ENCODE measurements around the gene PMPCA. TPM values are rescaled to one million over a fixed set of nuclear protein-coding genes. Genes with fewer than 3 reads are reported as not detected.

The PMPCA gene
- total and polyA plus RNA-seq, 8 donors = 25.8 to 121 (median 51.3) TPM

- H3K4me1 ChIP-seq = peaks cover 12 to 20% (median 16%) of the 10 kb centered on the region in 4 donors
- TF ChIP-seq CTCF (IDR thresholded peaks at IDR 0.05) (no peak), POLR2AphosphoS5 (IDR thresholded peaks at IDR 0.05) (no peak), POLR2A (IDR thresholded peaks at IDR 0.05) (no peak), EP300 (IDR thresholded peaks at IDR 0.05) (no peak)
- H3K27ac ChIP-seq = no peak overlapping the region
- H3K36me3 ChIP-seq = peaks cover 8 to 31% (median 24%) of the 10 kb centered on the region in 4 donors
- no peak for DNase-seq
- intact Hi-C loops (cut with DNase I; ENCODE audit: low total_unique reads) = no loop called here
- 88 to 95% (median 92%) methylated on average over 10 to 12 of the region's 12 CpGs for WGBS, 5 donors
- H3K9me3 ChIP-seq = no peaks in the 10 kb centered on the region
- no peaks in the 10 kb centered on the region for H3K27me3 ChIP-seq
- H3K4me3 ChIP-seq = no peak overlapping the region
Observed at GRCh38 chr9:136375096-136375495, 35.4 kb upstream of the PMPCA start.

DNA sequence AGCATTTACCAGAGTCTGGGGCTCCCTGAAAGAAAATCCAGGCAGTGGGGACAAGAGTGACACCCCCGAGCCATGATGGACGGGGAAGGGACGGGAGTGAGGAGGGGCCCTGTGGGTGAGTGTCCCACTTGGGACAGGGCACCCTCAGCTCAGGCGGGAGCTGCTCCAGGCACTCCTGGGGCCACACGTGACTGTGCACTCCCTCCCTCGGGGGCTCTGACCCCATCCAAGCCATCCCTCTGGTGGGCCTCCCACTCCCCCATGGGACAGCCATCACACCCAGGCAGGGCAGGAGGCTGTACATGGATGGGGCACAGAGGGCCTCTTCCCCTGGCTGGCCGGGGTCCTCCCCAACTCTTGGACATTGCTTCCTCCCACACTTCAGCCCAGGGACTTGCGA is 34.0 kb upstream of the PMPCA start:
- H3K27me3 ChIP-seq = no peaks in the 10 kb centered on the region
- peaks cover 17 to 39% (median 38%) of the 10 kb centered on the region in 4 donors for H3K36me3 ChIP-seq
- H3K9me3 ChIP-seq = no peaks in the 10 kb centered on the region
- no peak for DNase-seq
- peaks cover 12 to 20% (median 16%) of the 10 kb centered on the region in 4 donors for H3K4me1 ChIP-seq
- intact Hi-C loops (cut with DNase I; ENCODE audit: low total_unique reads) = no loop called here
- H3K27ac ChIP-seq = no peak overlapping the region
- TF ChIP-seq EP300 (IDR thresholded peaks at IDR 0.05) = no peak
- no peak for TF ChIP-seq POLR2AphosphoS5 (IDR thresholded peaks at IDR 0.05)
- no peak for TF ChIP-seq CTCF (IDR thresholded peaks at IDR 0.05)
- TF ChIP-seq POLR2A (IDR thresholded peaks at IDR 0.05) = no peak
- H3K4me3 ChIP-seq = no peak overlapping the region
- 50 to 93% (median 80%) methylated on average over 2 to 8 of the region's 8 CpGs for WGBS, 5 donors

DNA sequence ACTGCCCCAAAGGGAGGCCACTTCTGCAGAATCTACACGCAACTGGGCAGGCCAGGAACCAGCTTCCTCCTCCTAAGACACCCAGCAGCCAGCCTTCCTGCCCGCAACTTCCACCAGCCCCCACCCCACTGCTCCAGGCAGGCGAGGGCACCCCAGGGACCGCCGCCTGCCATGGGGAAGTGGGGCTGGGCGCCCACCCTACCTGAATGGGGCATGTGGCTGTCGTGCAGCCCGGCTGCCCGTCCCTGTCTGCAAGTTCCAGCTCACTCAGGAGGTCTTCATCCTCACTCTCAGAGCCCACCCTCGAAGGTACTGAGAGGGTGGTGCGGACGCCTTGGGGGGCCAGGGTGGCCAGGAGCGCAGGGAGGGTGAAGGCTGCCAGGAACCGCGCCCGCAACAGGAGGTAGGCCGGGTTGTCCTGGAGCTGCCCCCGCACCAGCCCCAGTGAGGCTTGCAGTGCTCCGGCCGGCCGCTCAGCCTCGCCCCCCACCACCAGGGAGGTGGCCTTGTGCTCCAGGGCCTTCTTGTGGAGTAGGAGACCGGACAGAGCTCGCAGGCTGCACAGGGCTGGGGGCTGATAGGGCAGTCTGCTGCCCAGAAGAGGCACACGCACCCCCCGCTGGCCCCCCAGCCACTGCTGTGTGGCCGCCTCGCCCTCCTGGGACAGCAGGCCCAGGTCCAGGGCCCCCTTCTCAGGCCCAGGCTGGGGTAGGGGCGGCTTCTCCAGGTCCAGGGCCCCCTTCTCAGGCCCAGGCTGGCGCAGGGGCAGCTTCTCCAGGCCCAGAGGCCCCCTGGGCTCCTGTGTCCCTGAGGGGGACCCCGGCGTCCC is 32.9 kb upstream of the PMPCA start:
- TF ChIP-seq EP300 (IDR thresholded peaks at IDR 0.05) = no peak
- TF ChIP-seq POLR2AphosphoS5 (IDR thresholded peaks at IDR 0.05) = no peak
- TF ChIP-seq POLR2A (IDR thresholded peaks at IDR 0.05) = no peak
- TF ChIP-seq CTCF (IDR thresholded peaks at IDR 0.05) = no peak
- no peak for DNase-seq
- Histone ChIP-seq H3K27me3 (no peaks in the 10 kb centered on the region), H3K36me3 (peaks cover 26 to 50% (median 49%) of the 10 kb centered on the region in 4 donors), H3K9me3 (no peaks in the 10 kb centered on the region), H3K4me3 (no peak overlapping the region), H3K27ac (no peak overlapping the region), H3K4me1 (peaks cover 6 to 13% (median 10%) of the 10 kb centered on the region in 4 donors)
- intact Hi-C loops (cut with DNase I; ENCODE audit: low total_unique reads) = no loop called here
- 78 to 89% (median 86%) methylated on average over 8 to 32 of the region's 32 CpGs for WGBS, 5 donors

DNA sequence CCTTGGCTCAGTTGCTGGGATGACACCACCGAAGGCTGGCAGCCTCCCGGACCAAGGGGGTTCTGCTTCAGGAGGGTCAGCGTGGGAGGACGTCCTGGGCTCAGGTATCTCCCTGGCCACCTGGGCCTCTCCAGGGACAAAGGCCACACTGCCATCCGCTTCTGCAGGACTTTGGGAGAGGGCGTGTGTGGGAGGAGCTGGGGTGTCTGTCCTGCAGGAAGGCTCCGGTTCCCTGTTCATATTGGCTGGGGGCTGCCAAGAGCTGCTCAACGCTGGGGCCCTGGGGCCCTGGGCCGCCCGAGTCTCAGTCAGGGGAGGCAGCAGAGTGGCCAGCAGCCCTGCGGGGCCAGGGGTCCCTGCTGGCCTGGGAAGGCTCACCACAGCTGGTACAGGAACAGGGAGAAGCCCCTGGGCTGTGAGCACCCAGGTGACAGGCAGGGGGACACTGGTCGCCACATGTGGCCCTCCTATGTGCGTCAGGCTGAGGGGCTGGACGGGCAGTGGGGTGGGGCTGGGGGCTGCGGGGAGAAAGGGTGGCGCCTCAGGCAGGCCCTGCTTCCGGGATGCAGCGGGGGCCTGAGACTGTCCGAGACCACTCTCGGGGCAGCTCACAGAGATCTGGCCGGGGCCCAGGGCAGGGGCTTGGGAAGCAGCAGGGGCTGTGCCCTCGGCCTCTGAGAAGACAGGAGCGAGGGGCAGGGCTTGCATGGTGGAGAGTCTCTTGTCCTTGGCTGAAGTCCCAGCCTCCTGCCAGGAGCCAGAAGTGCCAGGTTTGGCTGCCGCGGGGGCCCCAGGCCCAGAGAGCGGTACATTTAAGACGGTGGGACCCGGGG is 32.1 kb upstream of the PMPCA start:
- Histone ChIP-seq H3K36me3 (peaks cover 34 to 58% (median 57%) of the 10 kb centered on the region in 4 donors), H3K27ac (no peak overlapping the region)

More for the DNA sequence above, 32.1 kb upstream of the PMPCA start:
- Histone ChIP-seq H3K27me3 (no peaks in the 10 kb centered on the region), H3K9me3 (no peaks in the 10 kb centered on the region), H3K4me1 (peaks cover 0 to 5% (median 2%) of the 10 kb centered on the region in 4 donors), H3K4me3 (no peak overlapping the region)
- 85 to 92% (median 88%) methylated on average over 17 to 28 of the region's 28 CpGs for WGBS, 5 donors
- intact Hi-C loops (cut with DNase I; ENCODE audit: low total_unique reads) = no loop called here
- TF ChIP-seq POLR2A (IDR thresholded peaks at IDR 0.05) = no peak
- no peak for TF ChIP-seq EP300 (IDR thresholded peaks at IDR 0.05)
- no peak for TF ChIP-seq POLR2AphosphoS5 (IDR thresholded peaks at IDR 0.05)
- TF ChIP-seq CTCF (IDR thresholded peaks at IDR 0.05) = no peak
- no peak for DNase-seq
